HG03378 (cell line): ENCODE data around the gene SCAF8.
A peak's percentile ranks its signal among the peaks of the same experiment; 100 is the strongest.
"Not testable (repeated sequence)": the region's sequence is repeated elsewhere in the genome, so short reads cannot be mapped to it uniquely, and the experiment has no call there.

ENCODE experiments used
- ATAC-seq: cut with Tn5 transposase; IDR thresholded peaks from one replicate; pipeline ENCODE4 v1.9.1; 2021; ENCODE audit warnings: mild to moderate bottlenecking, moderate library complexity; ENCODE audit not compliant: unreplicated experiment

SCAF8 gene

GRCh38 chr6:154732538-154733182, 556 bp upstream of the SCAF8 start:
- ATAC-seq: peak; percentile 19

GRCh38 chr6:154733626-154734382, 588 bp downstream of the SCAF8 start:
- peak; percentile 64 for ATAC-seq

DNA sequence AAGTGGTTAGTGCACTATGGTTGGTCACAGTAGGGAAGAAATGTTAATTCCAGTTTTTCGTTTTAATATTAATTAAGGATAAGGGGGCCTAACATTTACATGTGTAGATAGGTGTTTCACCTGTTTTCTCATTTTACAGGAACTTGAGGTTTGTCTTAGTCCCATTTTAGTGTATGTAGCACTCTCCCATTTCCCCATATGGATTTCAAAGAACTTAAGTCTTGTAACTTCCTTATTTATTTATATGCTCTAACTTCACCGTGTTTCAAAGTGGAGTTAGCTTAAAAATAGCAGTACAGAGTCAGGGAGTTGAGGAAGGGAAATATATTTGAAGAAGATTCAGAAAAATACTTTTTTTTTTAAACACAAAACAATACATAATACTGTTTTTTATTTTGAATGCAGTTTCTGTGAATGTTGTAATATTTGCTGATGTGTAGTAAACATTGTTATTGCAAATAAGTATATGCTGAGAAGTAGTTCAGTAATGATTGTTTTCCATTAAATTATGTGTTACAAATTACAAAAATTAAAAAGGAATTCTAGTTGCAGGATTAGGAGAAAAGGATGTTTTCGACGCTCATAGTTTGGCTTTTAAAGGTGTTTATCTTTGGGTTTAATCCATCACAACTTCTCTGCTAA, 3.5 kb downstream of the SCAF8 start:
- ATAC-seq: no peak

DNA sequence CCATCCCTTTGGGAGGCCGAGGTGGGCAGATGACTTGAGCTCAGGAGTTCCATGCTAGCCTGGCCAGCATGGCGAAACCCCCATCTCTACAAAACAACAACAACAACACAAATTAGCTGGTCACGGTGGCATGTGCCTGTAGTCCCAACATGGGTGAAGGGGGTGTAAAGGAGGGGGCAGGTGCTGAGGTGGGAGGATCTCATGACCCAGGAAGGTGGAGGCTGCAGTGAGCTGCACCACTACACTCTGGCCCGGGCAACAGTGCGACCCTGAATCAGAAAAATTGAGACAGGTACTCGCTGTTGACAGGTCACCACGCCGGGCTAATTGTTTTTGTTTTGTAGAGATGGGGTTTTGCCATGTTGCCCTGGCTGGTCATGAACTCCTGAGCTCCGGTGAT, 4.2 kb downstream of the SCAF8 start:
- no peak for ATAC-seq

DNA sequence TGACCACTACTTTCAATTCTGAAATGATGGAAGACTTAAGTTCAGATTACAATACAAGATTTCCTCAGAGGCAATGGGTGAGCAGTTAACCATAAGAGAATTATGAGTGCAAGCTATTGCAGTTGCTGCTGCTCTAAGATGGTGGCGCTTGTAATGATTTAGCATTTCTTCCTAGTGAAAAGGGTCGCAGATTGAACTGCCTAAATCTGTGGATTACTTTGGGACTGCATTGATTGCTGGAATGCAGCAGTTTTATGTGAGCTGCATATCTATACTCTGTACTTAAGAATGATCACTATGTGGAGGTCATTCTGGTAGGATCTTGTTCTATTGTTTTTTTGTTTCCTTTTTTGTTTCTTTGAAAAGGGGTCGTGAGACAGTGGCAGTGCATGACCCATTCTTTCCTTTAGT, 5.3 kb downstream of the SCAF8 start:
- ATAC-seq: no peak

- ATAC-seq: no peak
Measured at GRCh38 chr6:154740658-154741057, 7.4 kb downstream of the SCAF8 start.

DNA sequence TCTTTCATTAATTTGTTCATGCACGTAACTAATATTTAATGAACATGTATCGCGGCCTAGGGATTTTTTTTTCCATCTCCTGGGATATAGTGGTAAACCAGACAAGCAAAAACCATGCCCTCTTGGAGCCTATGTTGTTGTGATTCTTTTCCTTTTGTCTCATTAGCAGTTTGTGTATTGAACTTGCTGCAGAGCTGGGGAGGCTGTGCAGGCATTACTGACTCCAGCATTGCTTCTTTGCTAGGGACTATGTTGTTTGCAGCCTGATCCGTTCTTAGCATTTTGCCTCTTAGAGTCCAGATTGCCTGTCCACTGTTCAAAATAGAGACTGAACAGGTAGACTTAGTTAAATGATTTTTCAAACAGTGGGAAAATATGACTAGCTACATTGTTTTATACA, 9.7 kb downstream of the SCAF8 start:
- no peak for ATAC-seq

DNA sequence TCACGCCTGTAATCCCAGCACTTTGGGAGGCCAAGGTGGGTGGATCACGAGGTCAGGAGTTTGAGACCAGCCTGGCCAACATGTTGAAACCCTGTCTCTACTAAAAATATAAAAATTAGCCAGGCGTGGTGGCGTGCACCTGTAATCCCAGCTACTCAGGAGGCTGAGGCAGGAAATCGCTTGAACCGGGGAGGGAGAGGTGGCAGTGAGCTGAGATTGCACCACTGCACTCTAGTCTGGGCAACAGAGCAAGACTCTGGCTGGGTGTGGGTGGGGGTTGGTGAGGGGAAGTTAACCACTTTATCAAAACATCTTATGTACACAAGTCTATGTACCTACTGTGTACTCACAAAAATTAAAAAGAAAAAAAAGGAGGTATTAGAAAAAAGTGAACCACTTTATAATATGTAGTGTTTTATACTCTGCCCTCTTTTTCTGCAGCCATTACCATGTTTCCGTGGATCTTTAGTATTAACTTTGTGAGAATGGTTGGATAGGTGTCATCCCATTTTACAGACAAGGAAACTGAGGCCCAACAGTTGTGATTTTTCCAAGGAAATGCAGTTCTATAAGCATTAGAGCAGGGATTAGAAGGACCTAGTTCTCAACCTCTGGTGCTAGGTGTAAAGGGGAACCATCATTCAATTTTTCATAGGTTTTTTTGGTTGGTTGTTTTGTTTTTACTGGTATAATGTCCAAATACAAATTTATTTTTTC, 11.0 kb downstream of the SCAF8 start:
- ATAC-seq: not testable (repeated sequence)

DNA sequence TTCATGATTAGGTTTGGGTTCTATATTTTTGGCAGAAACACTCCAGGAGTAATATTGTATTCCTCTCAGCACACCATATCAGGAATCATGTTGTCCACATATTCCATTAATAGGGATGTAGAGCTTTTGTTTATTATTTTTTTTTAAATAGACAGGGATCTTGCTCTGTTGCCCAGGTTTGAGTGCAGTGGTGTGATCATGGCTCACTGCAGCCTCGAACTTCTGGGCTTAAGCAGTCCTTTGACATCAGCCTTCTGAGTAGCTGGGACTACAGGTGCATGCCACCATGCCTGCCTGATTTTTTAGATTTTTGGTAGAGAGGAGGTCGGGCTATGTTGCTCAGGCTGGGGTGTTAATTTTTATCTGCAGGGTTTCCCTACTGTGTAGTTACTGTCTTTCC, 12.0 kb downstream of the SCAF8 start:
- ATAC-seq: no peak

DNA sequence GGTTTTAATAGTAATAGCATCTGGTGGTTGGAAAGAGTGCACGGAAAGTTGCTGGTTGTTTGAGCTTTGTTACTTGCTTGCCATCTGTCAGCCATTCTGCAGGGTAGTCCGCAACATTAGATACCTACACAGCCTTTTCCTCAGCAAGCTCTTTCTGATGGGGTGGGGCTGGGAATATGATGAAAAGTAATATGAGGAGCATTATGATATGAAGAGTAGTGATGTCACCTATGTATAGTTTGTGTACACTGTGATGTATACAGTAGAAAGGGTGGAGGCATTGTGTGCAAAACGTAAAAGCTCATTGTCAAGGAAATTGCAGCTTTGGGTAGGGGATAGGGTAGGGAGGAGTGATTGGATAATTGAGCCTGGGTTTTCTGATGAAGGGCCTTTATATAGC, 16.1 kb downstream of the SCAF8 start:
- no peak for ATAC-seq

DNA sequence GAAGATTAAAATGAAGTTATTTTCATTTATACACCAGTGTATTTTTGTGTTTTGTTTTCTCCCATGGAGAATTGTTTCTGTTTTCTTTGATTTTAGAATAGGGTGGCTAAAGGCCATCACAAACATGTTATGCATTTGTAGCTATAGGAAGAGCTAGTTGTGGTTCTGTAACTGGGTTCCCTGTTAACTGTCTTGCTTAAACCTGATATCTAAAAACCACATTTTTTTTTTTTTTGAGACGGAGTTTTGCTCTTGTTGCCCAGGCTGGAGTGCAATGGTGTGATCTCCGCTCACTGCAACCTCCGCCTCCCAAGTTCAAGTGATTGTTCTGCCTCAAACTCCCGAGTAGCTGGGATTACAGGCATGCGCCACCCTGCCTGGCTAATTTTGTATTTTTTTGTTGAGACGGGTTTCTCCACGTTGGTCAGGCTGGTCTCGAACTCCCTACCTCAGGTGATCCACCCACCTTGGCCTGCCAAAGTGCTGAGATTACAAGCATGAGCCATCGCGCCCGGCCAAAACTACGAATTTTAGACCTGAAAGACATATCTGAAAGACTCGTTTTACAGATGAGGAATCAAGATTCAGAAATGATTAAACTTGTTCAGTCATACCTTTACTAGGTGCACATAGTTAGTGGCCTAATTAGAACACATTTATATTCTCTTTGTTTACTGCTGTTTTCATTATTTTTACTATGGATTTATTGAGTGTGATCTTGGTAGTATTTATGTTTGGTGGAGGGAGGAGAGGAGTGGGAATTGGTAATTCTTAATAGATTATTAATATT, 18.0 kb downstream of the SCAF8 start:
- no peak for ATAC-seq

GRCh38 chr6:154752022-154752421, 18.8 kb downstream of the SCAF8 start:
- no peak for ATAC-seq

GRCh38 chr6:154754152-154754551, 20.9 kb downstream of the SCAF8 start:
- no peak for ATAC-seq

DNA sequence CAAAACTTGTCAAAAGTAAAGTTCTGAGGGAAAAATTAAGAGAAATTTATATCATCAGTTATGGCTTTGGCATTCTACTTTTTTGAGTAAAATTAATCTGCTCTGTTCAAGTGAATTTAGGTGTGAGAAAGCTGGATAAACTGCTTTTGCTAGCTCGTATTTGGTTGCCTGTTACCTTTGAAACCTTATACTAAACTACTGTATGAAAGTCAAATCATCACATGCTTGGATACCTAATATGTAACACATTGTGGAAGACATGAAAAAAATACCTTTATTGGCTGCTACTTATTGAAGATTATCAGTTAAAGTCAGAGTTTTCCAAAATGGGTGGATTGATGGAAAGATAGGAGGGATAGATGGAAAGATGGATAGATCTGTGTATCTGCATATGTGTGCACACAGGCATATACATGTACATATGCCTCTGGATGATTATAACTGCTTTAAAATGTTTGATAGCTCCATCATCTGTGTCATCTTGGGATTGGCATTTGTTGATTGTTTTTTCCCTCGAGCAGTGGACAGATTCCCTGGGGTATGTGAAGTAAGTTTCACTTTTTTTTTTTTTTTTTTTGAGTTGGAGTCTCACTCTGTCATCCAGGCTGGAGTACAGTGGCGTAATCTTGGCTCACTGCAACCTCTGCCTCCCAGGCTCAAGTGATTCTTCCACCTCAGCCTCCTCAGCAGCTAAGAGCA, 24.3 kb downstream of the SCAF8 start:
- ATAC-seq: no peak

- ATAC-seq: no peak
Measured at GRCh38 chr6:154758125-154758524, 24.9 kb downstream of the SCAF8 start.

DNA sequence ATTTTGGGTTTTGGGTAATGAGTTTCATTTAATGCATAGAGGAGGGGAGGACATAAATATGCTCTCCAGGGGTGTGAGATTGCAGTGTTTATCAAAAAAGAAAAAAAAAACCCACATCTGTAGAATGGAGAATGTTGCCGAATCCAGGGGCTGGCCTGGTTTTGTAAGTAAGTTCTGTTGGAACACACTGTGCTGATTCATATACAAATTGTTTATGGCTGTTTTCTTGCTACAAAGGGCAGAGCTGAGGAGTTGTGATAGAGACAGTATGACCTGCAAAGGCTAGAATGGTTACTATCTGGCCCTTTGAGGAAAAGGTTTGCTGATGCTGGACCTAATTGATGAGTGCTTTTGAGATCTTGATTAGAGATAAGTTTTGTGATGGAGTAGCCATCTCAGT, 30.4 kb downstream of the SCAF8 start:
- ATAC-seq: no peak

DNA sequence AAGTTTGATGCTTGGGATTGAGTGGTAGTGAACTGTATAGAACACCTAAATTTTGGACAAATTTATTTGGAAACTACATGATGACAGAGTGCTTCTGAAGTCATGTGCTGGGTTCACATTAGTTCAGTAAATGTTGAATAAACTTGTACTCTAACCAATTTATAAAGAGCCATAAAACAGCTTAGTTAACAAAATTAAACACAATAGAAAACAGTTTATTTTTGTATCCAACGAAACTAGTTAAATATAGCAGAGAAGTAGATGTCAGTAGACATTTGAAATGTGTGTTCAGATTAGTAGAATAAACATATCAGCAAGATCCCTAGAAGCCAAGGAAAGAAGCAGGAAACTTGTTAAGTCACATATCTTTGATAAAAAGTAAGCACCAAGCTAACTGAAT, 32.1 kb downstream of the SCAF8 start:
- no peak for ATAC-seq

GRCh38 chr6:154766288-154766687, 33.1 kb downstream of the SCAF8 start:
- ATAC-seq: no peak

DNA sequence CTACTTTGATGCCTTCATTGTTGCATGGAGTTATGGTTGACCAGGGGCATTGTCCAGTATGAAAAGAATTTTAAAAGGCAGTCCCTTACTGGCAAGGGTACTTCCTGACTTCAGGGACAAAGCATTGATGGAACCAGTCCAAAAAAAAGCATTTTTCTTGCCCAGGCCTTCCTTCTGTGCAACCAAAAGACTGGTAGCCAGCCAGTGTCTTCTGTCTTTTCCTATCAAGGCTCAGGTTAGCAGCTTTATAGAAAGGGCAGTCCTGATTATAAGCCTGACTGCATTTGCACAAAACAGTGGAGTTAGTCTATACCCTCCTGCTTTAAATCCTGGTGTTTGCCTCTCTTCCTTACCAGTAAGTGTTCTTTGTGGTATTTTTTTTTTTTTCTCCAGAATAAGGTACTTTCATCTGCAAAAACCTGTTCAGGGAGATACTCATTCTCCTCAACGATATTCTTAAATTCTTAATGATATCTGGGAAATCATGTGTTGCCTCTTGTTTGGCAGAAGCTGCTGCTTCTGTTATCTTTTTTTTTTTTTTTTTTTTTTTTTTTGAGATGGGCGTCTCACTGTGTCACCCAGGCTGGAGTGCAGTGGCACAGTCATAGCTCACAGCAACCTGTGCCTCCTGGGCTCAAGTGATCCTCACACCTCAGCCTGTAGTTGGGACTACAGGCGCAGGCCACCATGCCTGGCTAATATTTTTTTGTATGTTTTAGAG, 33.9 kb downstream of the SCAF8 start:
- no peak for ATAC-seq

GRCh38 chr6:154768280-154768679, 35.1 kb downstream of the SCAF8 start:
- ATAC-seq: no peak
